ENCODE measurements around the gene SIT1.
"Not testable (repeated sequence)": the region's sequence is repeated elsewhere in the genome, so short reads cannot be mapped to it uniquely, and the experiment has no call there.

SIT1 gene

GRCh38 chr9:35639225-35639624, 11.5 kb downstream of the SIT1 start:
- DNase-seq (ENCODE audit: insufficient read length, low spot score); FAIRE-seq: not testable (repeated sequence)

GRCh38 chr9:35638751-35639150, 12.0 kb downstream of the SIT1 start:
- DNase-seq (ENCODE audit: insufficient read length, low spot score); FAIRE-seq: not testable (repeated sequence)

GRCh38 chr9:35637427-35637955, 13.2 kb downstream of the SIT1 start:
- FAIRE-seq; DNase-seq (ENCODE audit: insufficient read length, low spot score): not testable (repeated sequence)

GRCh38 chr9:35636877-35637246, 13.9 kb downstream of the SIT1 start:
- not testable (repeated sequence) for FAIRE-seq; DNase-seq (ENCODE audit: insufficient read length, low spot score)

- DNase-seq (ENCODE audit: insufficient read length, low spot score) = no peak
- no peak for FAIRE-seq
These were observed 14.4 kb downstream of the SIT1 start for GRCh38 chr9:35636135-35636876.

- DNase-seq (ENCODE audit: insufficient read length, low spot score) (no peak), FAIRE-seq (no peak)
These were observed 15.0 kb downstream of the SIT1 start for GRCh38 chr9:35635730-35636129.

GRCh38 chr9:35629597-35629996, 21.1 kb downstream of the SIT1 start:
- FAIRE-seq (no peak), DNase-seq (ENCODE audit: insufficient read length, low spot score) (no peak)

- FAIRE-seq (no peak), DNase-seq (ENCODE audit: insufficient read length, low spot score) (no peak)
These were observed 22.2 kb downstream of the SIT1 start for GRCh38 chr9:35628389-35628991.

GRCh38 chr9:35627575-35627974, 23.2 kb downstream of the SIT1 start:
- FAIRE-seq = no peak

GRCh38 chr9:35619800-35620158, 31.0 kb downstream of the SIT1 start:
- DNase-seq (ENCODE audit: insufficient read length, low spot score) (no peak), FAIRE-seq (no peak)

More at GRCh38 chr9:35627575-35627974, 23.2 kb downstream of the SIT1 start:
- no peak for DNase-seq (ENCODE audit: insufficient read length, low spot score)

- no peak for FAIRE-seq
- DNase-seq (ENCODE audit: insufficient read length, low spot score) = no peak
These were observed 31.6 kb downstream of the SIT1 start for GRCh38 chr9:35618854-35619799.

- no peak for DNase-seq (ENCODE audit: insufficient read length, low spot score)
- FAIRE-seq = no peak
These were observed 32.4 kb downstream of the SIT1 start, which contains the start of gene CD72 for GRCh38 chr9:35618325-35618727. Gene CD72 (minus strand): TSS chr9:35618413. CDS start chr9:35618303, 110 bp downstream.

GRCh38 chr9:35617548-35617947, 33.2 kb downstream of the SIT1 start:
- DNase-seq (ENCODE audit: insufficient read length, low spot score) = no peak
- FAIRE-seq = no peak

- no peak for DNase-seq (ENCODE audit: insufficient read length, low spot score)
- FAIRE-seq = no peak
These were observed 33.9 kb downstream of the SIT1 start for GRCh38 chr9:35616681-35617459.

- no peak for FAIRE-seq
These were observed 34.6 kb downstream of the SIT1 start for GRCh38 chr9:35615981-35616680.

GRCh38 chr9:35612843-35613242, 37.9 kb downstream of the SIT1 start:
- FAIRE-seq (no peak), DNase-seq (ENCODE audit: insufficient read length, low spot score) (no peak)

More at GRCh38 chr9:35615981-35616680, 34.6 kb downstream of the SIT1 start:
- no peak for DNase-seq (ENCODE audit: insufficient read length, low spot score)

- not testable (repeated sequence) for FAIRE-seq
These were observed 38.7 kb downstream of the SIT1 start for GRCh38 chr9:35612066-35612465.

GRCh38 chr9:35611230-35611797, 39.4 kb downstream of the SIT1 start:
- peak; percentile 17 for DNase-seq (ENCODE audit: insufficient read length, low spot score)
- FAIRE-seq = no peak

More at GRCh38 chr9:35612066-35612465, 38.7 kb downstream of the SIT1 start:
- not testable (repeated sequence) for DNase-seq (ENCODE audit: insufficient read length, low spot score)

- FAIRE-seq (no peak), DNase-seq (ENCODE audit: insufficient read length, low spot score) (no peak)
These were observed 40.9 kb downstream of the SIT1 start for GRCh38 chr9:35609820-35610163.
